Activated T-cell treated with anti-CD3 and anti-CD28 coated beads for 4 hours (primary cell): ENCODE measurements around the gene NMRK1.

ENCODE experiments used
- DNase-seq: peaks from one replicate; pipeline ENCODE4 v3.0.0-alpha.2; 2020

The NMRK1 gene

DNA sequence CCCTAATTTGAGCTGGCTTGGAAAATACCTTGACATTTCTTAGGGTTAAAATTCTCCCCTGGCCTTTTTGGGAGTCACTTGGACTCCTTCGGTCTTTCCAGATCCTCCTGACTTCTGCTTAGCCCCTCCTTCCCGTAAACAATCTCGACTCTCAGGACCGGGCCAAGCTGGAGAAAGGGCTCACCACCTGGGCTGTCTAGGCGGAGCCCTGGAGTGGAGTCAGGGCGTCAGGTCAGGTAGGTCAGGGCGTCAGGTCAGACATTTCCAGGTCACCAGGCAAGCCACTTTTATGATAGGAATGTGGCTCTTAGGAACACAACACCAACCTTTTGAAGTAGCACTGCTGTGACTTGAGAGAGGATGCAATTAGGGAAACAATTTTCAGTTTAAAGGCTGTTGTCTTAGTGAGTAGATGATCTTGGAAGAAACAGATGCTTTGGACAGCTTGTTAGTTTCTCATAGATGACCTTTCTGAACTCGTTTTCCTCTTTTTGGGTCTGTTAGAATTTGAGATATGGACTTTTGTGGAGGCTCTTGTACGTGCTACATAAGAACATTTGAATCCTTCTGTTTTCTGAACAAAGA, 13.1 kb upstream of the NMRK1 start:
- DNase-seq = no peak

DNA sequence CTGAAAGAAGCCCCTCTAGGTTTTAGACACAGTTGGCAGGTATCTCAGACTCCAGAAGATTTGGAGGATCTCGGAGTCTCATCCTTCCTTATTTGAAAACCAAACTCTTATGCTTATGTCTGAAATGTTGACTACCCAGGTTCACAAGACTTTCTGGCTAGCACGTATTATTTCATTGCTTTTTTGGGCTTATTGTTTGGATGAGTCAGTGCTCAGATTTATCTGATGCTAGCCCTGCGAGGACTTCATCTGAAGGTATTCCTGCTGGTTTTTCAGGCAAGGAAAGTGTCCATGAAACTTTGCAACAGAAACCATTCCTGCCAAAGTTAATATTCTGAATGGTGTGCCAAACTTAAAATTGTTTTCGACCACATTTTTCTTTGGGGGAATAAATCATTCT, 8.8 kb upstream of the NMRK1 start:
- DNase-seq = no peak

DNA sequence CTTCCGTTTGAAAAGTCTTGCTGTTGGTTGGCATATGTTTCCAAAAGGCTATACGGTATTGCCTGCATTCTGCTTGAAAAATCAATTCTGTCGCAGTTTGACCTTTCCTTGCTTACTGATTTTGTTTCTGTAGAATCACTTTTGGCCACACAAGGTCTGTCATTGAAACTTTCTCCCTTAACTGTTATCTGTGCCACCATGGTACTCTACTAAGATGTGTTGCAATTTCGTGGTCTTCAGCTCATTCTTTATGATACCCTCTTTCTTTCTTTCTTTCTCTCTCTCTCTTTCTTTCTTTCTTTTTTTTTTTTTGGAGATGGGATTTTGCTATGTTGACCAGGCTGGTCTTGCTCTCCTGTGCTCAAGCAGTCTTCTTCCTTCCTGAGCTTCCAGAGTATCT, 4.8 kb upstream of the NMRK1 start:
- no peak for DNase-seq

DNA sequence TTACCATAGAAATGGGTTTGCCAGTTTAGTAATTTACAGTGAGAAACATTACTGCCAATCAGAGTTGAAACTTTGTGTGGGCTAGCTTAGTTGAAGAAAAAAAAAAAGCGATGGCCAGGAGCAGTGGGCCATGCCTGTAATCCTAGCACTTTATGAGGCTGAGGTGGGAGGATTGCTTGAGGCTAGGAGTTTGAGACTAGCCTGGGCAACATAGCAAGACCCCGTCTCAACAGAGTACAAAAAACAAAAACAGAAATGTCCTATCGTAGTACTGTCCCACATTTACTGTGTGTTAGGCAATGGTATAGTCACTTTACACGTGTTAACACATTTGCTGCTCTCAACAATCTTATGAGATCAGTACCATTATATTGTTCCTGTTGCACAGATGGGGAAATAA, 2.6 kb upstream of the NMRK1 start:
- DNase-seq = no peak

DNA sequence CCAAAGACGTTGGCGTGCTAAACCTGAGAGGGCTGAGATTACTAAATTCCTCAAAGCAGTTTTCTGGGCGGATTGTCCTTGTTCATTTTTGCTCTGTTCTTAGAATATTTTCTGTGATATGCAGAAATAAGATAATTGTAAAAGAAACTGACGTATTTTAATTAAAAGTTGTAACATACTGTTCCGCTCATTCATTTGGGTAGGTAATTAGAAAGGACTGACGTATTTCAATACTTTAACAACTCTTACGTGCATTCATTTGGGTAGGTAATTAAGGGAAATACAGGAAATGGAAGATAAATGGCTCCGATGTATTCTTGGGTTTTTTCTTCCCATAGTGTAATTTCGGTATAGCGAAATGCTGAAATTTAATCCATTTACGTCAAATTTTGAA, 1.4 kb upstream of the NMRK1 start:
- no peak for DNase-seq

DNA sequence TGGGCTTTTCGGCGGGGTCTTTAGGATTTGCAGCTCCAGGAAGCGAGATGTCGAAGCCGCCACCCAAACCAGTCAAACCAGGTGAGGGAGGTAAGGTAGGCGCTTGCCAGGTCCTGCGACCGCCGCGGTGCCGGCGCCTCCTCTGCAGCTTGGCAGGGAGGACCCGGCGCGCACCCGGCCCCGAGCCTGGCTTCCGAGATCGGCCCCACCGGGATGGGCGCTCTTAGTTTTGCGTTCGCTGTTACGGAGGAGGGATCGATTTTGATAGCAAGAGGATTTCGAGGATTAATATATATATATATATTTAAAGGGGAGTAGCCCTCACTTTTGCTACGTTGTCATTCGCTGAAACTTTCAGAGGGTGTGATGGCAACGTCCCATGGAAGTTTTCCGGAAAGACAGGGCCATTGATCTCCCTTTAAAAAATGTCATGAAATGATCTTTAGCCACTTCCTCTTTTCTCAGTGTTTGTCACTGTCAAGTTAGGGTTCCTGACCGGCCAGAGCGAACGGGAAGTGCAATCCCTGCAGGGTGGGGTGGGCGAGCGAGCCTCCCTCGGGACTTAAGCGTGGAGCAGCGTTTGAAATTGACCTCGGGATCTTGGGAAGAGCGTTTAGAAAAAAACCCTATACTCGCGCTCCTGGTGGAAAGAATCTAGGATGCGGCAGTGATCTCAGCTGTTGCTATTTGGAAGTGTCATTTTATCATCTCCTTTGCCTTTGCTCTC, 854 bp upstream of the NMRK1 start:
- DNase-seq = no peak

DNA sequence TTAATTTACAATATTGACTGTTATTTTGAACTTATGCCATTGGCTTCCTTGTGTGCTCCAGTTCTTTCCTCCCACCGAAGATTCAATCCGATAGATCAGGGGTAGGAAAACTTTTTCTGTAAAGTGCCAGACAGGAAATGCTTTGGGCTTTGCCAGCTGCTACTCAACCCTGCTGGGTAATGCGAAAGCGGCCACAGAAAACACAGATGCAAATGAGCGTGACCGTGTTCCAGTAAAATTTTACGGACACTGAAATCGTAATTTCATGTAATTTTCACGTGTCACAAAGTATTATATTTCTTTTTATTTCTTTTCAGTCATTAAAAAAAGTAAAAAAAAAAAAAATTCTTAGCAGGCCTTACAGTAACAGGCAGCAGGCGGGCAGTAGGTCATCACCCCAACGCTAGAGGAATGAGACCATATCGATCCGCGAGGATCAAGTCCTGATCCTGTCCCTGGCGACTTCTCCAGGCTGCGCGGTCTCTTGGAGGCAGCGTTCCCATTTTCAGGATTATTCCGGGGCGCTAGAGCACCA, 599 bp downstream of the NMRK1 start:
- peak; percentile 30 for DNase-seq

DNA sequence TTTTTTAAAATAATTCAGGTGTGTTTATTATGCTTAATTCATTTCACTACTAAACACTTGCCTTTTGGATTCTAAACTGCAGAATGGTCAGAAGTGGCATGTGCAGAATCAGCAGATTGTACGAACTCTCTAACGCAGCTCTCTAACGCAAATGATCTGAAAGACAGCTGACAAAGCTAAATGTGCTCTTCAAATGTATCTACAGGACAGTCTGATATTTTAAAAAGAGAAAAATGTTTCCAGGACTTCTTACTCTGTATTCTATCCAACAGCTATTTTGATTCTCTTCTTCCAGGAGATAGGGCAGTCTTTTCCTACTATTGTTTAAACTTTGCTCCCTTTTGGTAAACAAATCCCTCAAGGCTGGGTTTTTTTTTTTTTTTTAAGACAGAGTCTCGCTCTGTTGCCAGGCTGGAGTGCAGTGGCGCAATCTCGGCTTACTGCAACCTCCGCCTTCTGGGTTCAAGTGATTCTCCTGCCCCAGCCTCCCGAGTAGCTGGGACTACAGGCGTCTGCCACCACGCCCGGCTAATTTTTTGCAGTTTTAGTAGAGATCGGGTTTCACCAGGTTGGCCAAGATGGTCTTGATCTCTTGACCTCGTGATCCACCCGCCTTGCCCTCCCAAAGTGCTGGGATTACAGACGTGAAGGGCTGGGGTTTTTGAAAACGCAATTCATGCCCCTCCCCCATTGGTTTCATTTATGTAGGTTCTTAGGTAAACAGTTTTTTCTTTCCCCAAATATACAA, 1.2 kb downstream of the NMRK1 start:
- DNase-seq = no peak

DNA sequence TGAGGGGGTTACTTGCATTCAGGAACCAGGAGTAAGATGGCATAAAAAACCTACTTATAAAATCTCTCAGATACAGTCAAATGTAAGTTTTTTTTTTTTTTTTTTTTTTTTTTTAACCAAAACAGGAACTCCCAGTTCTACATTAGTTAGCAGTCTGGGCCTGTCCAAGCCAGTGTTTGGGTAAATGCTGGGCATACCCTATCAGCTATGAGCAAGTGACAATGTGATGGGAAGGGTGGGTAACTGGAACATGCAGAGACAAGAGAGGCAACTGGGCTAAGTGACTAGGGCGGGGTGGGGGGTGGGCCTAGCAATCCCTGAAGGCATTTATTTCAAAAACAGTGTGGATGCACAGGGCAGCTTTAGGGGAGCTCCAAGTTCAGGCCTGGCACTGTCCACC, 2.3 kb downstream of the NMRK1 start:
- no peak for DNase-seq

DNA sequence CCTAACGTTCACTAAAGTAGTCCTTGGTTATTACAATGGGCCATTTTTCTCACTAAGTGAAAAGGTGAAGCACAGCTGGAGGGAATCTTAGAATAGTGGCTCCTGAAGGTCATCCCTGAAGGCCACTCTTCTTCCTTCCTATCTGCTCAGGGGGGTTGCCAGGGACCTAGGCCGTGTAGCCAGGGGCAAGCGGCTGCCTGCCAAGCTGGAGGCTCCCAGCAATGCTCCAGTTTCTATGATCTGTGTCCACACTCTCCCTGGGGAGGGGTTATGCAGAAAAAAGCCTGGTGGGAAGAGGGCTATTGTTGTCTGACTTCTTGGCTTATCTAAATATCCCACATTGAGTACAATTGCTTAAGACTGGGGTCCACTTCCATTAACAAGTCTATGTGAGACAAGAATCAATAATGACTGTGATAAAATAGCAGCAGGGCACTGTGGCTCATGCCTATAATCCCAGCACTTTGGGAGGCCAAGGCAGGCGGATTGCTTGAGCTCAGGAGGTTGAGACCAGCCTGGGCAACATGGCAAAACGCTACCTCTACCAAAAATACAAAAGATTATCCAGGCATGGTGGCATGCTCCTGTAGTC, 3.8 kb downstream of the NMRK1 start:
- DNase-seq = no peak

DNA sequence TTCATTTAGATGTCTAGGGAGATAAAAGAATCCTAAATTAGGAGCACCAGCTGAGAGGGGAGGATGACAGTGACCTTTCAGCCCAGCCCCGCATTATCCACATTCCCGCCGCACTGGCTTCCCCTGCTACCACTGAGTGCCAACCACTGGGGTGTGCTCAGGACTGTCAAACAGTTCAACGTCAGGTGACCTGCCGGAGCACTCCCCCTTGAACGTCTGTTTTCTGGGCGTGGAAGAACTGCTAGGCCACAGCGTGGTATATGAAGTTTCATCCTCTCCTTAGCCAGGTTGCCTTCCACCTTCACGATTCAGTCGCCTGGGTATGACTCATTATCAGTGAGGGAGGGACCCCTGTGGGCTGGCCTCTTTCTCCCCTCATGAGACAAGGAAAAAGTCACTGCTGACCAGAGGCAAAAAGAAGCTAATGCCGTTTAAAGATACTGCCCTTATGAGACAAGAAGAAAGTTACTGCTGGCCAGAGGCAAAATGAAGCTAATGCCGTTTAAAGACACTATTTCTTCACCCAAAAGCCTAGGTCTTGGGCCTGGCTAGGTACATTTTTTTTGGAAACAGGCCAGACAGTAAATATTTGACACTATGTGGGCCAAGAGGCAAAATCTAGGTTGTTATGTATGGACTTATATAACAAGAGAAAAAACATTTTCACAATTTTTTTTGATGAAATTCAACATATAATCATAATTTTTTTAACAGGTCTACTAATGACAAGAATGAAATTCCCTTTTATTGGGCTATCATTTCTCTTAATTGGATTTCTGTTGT, 4.6 kb downstream of the NMRK1 start:
- no peak for DNase-seq

DNA sequence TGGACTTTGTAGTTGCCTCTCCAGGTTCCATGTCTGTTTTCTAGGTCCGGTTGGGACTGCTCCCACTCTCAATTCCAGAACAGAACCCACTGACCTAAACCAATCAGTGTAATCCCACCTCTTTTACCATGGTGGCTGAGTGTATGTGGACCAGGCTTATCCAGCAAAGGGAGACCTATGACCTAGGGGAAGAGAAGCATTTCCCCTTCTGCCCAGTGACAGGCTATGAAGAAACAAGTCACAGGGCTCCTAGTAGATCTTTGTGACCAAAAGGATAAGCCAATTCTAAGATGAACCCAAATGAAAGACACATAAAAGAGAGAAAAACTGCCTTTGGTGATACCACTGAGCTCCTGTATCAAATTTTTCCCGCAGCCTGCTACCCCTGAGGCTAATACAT, 6.3 kb downstream of the NMRK1 start:
- DNase-seq = no peak

DNA sequence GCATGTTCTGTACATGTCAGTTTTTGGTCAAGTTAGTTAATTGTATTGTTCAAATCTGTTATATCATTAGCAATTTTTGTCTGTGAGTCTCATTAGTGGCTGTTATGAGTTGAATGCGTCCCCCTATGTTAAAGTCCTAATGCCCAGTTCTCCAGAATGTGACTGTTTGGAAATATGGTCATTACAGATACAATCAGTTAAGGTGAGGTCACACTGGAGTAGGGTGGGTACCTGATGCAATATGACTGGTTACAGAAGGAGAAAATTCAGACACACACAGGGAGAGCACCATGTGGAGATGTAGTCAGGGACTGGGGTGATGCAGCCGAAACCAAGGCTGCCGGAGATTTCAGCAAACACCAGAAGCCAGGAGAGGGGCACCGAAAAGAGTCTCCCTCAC, 15.1 kb downstream of the NMRK1 start:
- DNase-seq = no peak

DNA sequence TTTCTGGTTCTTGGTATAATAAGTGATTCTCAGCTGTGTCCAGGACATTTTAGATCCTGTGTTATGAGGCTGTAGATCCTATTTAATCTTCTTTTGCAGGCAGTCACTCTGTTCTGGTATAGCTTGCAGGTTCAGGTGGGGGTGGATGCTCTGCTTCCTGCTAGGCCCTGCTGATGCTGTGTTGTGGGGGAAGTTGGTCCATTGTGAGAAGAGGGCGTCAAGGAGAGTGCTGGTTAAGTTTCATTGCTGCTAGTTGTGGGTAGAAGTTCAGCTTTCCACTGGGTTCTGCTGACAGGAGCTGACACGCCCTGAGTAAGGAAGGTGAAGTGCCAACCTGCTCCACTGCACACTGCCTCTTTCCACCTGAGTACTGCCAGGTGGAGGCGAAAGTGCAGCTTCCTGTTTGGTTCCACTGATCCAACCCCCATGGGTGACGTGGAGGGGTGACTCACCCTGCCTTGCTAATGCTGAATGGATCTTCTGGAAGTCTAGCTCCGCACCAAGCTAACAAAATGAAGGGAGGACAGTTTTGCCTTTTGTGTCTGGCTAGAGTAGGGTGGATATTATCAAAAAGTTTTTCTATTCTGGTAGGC, 16.3 kb downstream of the NMRK1 start:
- peak; percentile 65 for DNase-seq

DNA sequence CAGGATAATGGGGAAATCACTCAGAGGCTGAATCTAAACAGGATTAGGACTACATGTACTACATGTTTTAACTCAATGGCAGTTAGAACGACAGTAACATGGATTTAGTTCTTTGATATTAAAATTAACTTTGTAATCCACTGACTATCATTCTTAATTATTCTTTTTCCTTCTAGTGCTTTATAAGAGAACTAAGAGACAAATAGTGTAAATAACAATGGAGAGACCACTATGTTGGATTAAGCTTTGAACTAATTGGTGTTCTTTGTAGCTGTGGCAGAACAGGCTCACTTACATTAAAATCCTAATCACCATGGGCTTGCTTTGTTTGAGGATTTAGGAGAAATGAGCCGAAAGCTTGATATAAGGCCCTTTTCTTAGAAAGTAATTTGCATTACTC, 18.8 kb downstream of the NMRK1 start:
- DNase-seq = no peak

DNA sequence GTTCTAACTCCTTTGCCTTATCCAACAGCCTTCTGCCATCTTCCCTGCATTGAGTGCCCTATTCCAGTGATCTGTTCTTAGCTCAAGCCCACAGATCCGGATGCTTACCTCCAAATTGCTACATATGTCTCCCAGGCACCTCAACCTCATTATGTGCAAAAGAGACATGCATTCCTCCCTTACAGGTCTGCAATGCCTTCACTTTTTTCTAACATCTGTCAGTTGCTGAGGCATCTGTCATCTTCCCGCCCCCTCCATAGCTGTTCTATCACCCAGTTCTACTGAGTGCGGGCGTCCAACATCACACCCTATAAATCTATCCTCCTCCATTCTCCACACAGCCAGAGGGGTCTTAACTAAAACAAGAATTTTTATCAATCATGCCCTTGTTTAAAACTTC, 20.1 kb downstream of the NMRK1 start:
- no peak for DNase-seq

DNA sequence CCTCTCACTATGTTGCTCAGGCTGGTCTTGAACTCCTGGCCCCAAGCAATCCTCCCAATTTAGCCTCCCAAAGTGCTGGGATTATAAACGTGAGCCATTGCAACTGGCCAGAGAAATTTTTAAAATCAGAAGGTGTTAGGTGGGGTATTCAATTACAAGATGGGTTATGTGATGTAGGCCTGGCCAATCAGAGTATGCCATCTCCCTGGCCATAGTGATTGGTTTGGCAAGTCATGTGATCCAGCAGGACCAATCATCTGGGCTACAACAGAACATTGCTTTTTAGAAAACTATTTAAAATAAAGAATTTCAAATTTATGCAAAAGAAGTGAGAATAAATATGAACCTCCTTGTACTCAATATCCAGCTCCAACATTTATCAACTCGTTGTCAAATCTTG, 22.4 kb downstream of the NMRK1 start:
- no peak for DNase-seq

DNA sequence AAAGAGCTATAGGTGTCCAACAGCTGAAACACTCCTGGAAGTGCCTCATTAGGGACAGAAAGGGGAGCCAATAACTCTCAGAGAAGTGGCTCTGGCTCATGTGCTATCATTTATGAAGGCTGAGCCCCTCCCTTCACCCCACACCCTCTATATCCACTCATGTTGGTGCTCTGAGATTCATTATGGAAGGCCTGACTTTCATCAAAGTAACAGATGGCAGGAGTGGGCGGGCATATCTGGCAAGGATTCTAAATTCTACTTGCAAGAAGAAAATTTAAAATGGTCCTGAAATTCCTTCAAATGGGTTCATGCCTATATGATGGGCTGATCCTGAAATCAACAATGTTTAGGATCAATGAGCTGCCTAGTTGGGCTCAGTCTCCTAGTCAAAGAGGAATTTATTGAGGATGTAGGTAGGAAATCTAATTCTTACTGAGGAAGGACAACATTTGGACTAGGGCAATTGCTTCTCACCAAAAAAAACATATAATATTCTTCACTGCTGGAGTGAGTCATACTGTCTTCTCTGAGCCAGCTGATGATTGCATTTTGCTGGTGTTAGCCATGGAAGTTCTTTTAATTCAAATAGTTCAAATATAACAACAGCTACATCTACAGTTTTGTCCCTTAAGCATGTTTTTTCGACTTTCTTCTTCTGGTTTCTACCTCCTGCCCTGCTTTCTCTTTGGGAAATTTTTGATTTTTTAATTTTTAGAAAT, 23.5 kb downstream of the NMRK1 start:
- no peak for DNase-seq

DNA sequence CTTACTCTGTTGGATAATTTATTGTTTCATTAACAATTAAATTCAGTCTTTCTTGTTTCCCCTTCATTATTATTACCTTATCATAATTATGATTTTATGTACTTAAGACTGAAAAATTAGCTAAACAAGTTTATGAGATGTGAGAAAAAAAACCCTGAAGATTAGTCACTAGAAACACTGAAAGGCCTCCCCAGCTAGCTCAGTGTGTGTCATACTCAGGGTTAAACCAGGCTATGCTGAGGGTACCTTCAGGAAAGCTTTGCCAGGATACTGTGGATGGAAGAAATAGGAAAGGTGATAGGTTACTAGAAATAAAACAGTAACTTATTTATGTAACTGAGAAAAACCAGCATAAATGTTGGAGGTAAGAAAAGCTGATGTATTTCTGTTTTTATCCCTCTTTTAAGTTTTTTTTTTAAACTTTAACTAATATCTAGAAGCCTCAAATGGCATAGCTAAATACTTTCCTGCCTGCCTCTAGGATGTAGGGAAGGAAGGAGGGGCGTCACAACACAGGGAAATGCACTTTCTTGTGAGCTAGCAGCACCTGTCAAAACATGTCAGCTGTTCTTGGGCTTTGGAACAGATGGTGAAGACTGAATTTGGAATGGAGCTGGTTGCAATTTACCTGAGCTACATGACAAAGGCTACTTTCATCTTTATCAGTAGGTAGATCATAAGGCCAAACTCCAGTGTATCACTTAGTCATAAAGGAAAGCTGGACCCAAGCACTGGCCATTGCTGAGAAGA, 24.2 kb downstream of the NMRK1 start:
- DNase-seq = no peak

DNA sequence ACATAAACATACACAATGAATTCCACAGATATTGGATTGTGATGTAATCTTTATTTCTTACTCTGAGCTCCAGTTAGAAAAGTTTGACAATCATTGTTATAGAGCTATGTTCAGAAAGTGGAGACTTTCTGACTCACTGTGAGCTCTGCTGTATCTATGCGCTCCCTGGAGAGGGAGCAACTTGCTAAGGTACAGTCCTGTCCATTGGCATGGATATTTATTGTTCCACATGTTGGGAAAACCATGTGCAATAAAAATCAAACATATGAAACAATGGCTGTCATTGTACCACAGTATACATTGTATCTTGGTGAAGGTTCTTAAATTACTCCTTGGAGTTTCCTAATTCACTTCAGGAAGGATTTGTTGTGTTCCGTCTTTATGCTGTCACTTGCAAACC, 26.8 kb downstream of the NMRK1 start:
- DNase-seq = no peak

DNA sequence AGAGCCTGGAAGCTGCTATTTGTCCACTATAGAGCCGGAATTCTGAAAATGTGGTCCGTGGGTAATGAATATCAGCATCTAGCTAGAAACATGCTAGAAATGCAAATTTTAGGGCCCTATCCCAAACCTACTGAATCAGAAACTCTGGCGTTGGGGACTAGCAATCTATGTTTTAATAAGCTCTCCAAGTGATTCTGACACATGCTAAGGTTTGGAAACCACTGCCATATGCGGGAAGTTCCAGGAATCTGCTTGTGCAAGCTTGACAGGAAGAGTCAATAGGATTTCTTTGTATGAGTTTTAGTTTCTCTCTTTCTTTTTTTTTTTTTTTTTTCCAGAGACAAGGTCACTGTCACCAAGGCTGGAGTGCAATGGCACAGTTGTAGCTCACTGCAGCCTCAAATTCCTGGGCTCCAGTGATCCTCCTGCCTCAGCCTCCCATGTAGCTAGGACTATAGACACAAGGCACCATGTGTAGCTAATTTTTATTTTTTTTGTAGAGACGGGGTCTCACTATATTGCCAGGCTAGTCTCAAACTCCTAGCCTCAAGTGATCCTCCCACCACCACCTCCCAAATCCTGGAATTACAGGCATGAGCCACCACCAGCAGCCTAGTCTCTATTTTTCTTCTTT, 33.5 kb downstream of the NMRK1 start:
- DNase-seq = no peak
